ENCODE measurements around the gene HIGD1A.

HIGD1A gene

GRCh38 chr3:42795621-42796181 lies 8.6 kb downstream of the HIGD1A start:
- DNase-seq: no peak

GRCh38 chr3:42790714-42791229 lies 13.5 kb downstream of the HIGD1A start:
- DNase-seq: no peak

- DNase-seq: no peak
Measured at GRCh38 chr3:42786631-42787030, 17.7 kb downstream of the HIGD1A start.

GRCh38 chr3:42786212-42786611 lies 18.1 kb downstream of the HIGD1A start:
- DNase-seq: no peak

GRCh38 chr3:42780892-42781700 lies 23.2 kb downstream of the HIGD1A start:
- DNase-seq: no peak

GRCh38 chr3:42780398-42780797 lies 23.9 kb downstream of the HIGD1A start:
- no peak for DNase-seq

GRCh38 chr3:42778644-42779043 lies 25.6 kb downstream of the HIGD1A start:
- DNase-seq: no peak

- DNase-seq: no peak
Measured at GRCh38 chr3:42773409-42773751, 30.9 kb downstream of the HIGD1A start.

- DNase-seq: peak; percentile 70
Measured at GRCh38 chr3:42772670-42773408, 31.5 kb downstream of the HIGD1A start, which contains the start of gene CCDC13. Gene CCDC13, minus strand, starts transcription at chr3:42773253. Its CDS starts 14,908 bp downstream, at chr3:42758345.

GRCh38 chr3:42771271-42771670 lies 33.0 kb downstream of the HIGD1A start:
- no peak for DNase-seq

- no peak for DNase-seq
Measured at GRCh38 chr3:42769477-42770131, 34.7 kb downstream of the HIGD1A start.

- DNase-seq: no peak
Measured at GRCh38 chr3:42764561-42765295, 39.6 kb downstream of the HIGD1A start.

- no peak for DNase-seq
Measured at GRCh38 chr3:42764115-42764514, 40.2 kb downstream of the HIGD1A start.

- no peak for DNase-seq
Measured at GRCh38 chr3:42763021-42763420, 41.3 kb downstream of the HIGD1A start.

GRCh38 chr3:42762046-42762724 lies 42.1 kb downstream of the HIGD1A start:
- no peak for DNase-seq

- no peak for DNase-seq
Measured at GRCh38 chr3:42758126-42758525, 46.2 kb downstream of the HIGD1A start.

GRCh38 chr3:42756681-42757213 lies 47.5 kb downstream of the HIGD1A start:
- DNase-seq: no peak

- DNase-seq: no peak
Measured at GRCh38 chr3:42755681-42756578, 48.4 kb downstream of the HIGD1A start.

GRCh38 chr3:42753757-42754156 lies 50.5 kb downstream of the HIGD1A start:
- no peak for DNase-seq

- no peak for DNase-seq
Measured at GRCh38 chr3:42752961-42753360, 51.3 kb downstream of the HIGD1A start.
